NB4 (cell line): ENCODE results near the gene ATP7A.

Experiments used
- DNase-seq: peaks from one replicate; pipeline ENCODE4 v3.0.0; 2010; ENCODE audit warnings: low read depth
- H3K4me3 ChIP-seq: one replicate; pipeline ENCODE4 v1.5.1; 2011; ENCODE audit warnings: mild to moderate bottlenecking, low read depth, low read length, moderate library complexity
- MYC ChIP-seq: IDR thresholded peaks from 2 replicates; pipeline ENCODE4 v1.6.1; 2011; ENCODE audit warnings: low read depth, low read length
- POLR2A ChIP-seq: IDR thresholded peaks from 2 replicates; pipeline ENCODE4 v1.6.1; 2011; ENCODE audit warnings: mild to moderate bottlenecking; ENCODE audit not compliant: insufficient read length; ENCODE audit errors: extremely low read depth
- TF ChIP-seq, protein P1 (sequence below): IDR thresholded peaks from one replicate; pipeline ENCODE4 v1.5.1; 2012; ENCODE audit warnings: low read depth, low read length
- TF ChIP-seq, protein P2 (sequence below): IDR thresholded peaks from 2 replicates; pipeline ENCODE4 v1.6.1; 2011; ENCODE audit warnings: low read depth, low read length

ATP7A gene

DNA sequence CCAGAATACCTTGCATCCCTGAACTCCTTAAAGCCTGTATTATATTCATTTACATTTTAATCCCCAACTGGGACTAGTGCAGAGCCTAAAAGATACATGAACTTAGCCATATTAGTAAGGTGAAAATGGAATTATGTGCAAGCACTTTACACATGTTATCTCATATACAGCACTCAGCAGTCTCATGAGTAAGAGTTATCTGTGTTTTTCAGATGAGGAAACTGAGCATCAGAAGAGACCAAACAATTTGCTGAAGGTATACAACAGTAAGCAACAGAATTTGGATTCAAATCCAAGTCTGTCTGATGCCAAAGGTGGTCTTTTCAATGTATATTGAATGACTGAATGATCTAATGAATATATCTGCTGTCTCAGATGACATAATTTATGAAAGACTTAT lies 12.3 kb downstream of the ATP7A start:
- H3K4me3 ChIP-seq: no peak overlapping the region
- TF ChIP-seq MYC (no peak), POLR2A (no peak)
- TF ChIP-seq, protein P1, sequence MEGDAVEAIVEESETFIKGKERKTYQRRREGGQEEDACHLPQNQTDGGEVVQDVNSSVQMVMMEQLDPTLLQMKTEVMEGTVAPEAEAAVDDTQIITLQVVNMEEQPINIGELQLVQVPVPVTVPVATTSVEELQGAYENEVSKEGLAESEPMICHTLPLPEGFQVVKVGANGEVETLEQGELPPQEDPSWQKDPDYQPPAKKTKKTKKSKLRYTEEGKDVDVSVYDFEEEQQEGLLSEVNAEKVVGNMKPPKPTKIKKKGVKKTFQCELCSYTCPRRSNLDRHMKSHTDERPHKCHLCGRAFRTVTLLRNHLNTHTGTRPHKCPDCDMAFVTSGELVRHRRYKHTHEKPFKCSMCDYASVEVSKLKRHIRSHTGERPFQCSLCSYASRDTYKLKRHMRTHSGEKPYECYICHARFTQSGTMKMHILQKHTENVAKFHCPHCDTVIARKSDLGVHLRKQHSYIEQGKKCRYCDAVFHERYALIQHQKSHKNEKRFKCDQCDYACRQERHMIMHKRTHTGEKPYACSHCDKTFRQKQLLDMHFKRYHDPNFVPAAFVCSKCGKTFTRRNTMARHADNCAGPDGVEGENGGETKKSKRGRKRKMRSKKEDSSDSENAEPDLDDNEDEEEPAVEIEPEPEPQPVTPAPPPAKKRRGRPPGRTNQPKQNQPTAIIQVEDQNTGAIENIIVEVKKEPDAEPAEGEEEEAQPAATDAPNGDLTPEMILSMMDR: no peak
- TF ChIP-seq, protein P2, sequence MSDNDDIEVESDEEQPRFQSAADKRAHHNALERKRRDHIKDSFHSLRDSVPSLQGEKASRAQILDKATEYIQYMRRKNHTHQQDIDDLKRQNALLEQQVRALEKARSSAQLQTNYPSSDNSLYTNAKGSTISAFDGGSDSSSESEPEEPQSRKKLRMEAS: no peak
- DNase-seq: no peak

DNA sequence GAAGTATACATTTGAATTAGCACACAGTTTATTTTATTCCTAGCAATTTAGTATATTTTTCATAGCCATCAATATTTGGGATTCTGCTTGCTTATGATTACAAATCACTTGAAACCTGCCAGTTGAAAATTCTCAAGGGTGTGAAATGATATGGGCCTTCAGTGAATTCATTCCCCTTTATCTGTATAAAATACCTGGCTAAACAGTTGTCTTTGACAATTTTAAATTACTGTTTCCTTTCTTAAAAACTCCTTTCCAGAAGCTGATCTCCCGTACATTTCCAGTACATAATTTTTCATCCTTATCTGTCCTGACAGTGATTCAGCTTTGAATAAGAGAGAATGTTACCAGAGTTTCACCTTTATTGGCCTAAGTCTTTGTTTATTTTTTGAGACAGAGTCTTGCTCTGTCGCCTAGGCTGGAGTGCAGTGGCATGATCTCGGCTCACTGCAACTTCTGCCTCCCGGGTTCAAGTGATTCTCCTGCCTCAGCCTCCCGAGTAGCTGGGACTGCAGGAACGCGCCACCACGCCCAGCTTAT lies 13.9 kb downstream of the ATP7A start:
- no peak overlapping the region for H3K4me3 ChIP-seq
- no peak for TF ChIP-seq MYC
- TF ChIP-seq, protein P2: no peak
- TF ChIP-seq, protein P1: no peak
- no peak for TF ChIP-seq POLR2A
- no peak for DNase-seq

DNA sequence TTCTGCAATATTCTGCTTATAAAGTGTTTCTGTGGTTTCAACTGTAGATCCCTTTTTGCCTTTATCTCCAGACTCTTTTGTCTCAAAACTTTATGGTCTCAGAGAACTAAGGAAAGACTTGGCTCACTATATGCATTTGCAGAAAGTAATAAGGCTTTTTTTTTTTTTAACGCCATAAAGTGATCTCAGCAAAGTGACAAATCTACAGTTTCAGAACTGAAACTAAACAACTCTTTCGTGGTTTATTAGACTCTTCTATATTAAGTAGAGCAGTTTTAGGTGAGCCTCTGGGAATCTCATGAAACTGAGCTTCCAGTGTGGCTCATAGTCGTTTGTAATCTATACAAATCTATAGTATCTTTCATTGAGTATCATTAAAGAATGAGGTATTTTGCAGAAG lies 15.3 kb downstream of the ATP7A start:
- TF ChIP-seq, protein P1: no peak
- TF ChIP-seq POLR2A: no peak
- TF ChIP-seq, protein P2: no peak
- TF ChIP-seq MYC: no peak
- no peak overlapping the region for H3K4me3 ChIP-seq
- no peak for DNase-seq

DNA sequence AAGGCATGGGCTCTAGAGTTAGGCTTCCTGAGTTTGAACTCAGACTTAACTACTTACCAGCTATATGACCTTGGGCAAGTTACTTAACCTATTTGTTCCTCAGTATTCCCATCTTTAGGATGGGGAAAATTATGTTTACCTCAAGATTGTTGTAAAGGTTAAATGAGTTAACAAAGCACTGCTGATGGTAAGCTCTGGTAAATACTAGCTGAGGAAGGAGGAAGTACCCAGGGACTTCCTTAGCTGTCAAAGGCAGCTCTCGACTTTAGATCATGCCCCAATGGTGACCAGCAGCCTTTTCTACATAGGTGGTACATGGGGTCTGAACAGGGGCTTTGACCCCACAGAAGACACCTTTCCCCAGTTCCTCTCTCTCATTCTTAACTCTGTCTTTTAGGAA lies 20.1 kb downstream of the ATP7A start:
- no peak for DNase-seq
- H3K4me3 ChIP-seq: no peak overlapping the region
- TF ChIP-seq MYC: no peak
- no peak for TF ChIP-seq POLR2A
- TF ChIP-seq, protein P1: no peak
- TF ChIP-seq, protein P2: no peak

DNA sequence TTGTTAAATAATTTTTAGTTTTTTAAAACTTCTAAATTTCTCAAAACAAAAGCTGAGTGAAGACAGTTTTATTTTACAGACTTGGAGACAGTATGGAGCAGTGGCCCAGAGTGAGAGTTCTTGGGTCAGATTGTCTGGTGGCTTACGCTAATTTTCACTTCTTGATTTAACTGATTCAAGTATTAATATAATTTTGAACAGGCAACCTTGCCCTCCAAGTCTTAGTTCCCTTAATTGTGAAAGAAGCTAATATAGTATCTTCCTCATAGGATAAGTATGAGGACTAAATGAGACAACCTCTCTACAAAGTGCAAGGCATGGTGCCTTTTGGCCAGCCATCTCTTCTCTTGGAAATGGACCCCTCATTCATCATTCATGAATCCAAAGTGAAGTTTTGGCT lies 25.4 kb downstream of the ATP7A start:
- DNase-seq: no peak
- no peak overlapping the region for H3K4me3 ChIP-seq
- TF ChIP-seq, protein P2: no peak
- TF ChIP-seq POLR2A (no peak), MYC (no peak)

DNA sequence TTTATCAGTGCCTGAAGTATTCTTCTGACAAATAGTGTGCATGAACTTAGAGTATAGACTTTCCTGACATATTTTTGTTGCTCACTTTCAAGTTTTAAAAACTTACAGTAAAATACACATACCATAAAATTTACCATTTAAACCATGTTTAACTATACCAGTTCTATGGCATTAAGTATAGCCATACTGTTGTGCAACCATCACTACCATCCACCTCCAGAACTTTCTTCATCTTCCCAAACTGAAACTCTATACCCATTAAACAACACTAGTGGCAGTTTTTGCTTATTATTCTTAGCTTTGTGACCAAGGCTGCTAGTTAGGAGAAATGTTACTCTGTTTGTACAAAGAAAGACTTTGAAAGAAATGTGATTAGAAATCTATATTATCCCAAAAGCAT lies 25.8 kb downstream of the ATP7A start:
- H3K4me3 ChIP-seq: no peak overlapping the region
- DNase-seq: no peak
- TF ChIP-seq, protein P1: no peak
- no peak for TF ChIP-seq MYC
- no peak for TF ChIP-seq POLR2A
- TF ChIP-seq, protein P2: no peak
